Measurements from ENCODE around the gene HGFAC.

The HGFAC gene

GRCh38 chr4:3441501-3442459 is at the start of gene HGFAC:
TSS of gene HGFAC (plus strand) at chr4:3441968. CDS start at chr4:3442002, 34 bp downstream.
- Histone ChIP-seq H3K79me2 (ENCODE audit: low read length) (no peaks in the 10 kb centered on the region), H3K9me3 (ENCODE audit: insufficient read depth, low read length) (no peaks in the 10 kb centered on the region), H4K20me1 (ENCODE audit: insufficient read depth, low read length) (no peaks in the 10 kb centered on the region), H3K27ac (ENCODE audit: low read length) (no peak within 1 kb of the TSS), H3K36me3 (replicated peaks; ENCODE audit: low read depth, low read length) (no peaks in the 10 kb centered on the region), H3K27me3 (ENCODE audit: low read depth, low read length) (no peaks in the 10 kb centered on the region), H3K4me3 (ENCODE audit: low read length) (no peak within 1 kb of the TSS), H3K4me1 (ENCODE audit: low read length) (peaks cover 4% of the 10 kb centered on the region; the same call in 1 of the 2 replicates), H2AFZ (ENCODE audit: low read depth, low read length) (peak within 1 kb of the TSS; percentile 57; the same call in 1 of the 2 replicates), H3K4me2 (ENCODE audit: low read length) (no peak within 1 kb of the TSS), H3K9ac (ENCODE audit: low read length) (no peak within 1 kb of the TSS)
- TF ChIP-seq EZH2phosphoT487 (IDR thresholded peaks at IDR 0.05; ENCODE audit: low read depth) (no peak), CTCF (IDR thresholded peaks at IDR 0.05; ENCODE audit: low read depth, low read length) (no peak)

- Histone ChIP-seq H3K4me3 (ENCODE audit: low read length) (peak overlapping the region; percentile 80), H3K79me2 (ENCODE audit: low read length) (peaks cover 73% of the 10 kb centered on the region), H3K27ac (ENCODE audit: low read length) (peak overlapping the region; percentile 2; the same call in 1 of the 2 replicates), H3K27me3 (ENCODE audit: low read depth, low read length) (no peaks in the 10 kb centered on the region), H3K36me3 (replicated peaks; ENCODE audit: low read depth, low read length) (peaks cover 22% of the 10 kb centered on the region), H3K4me2 (ENCODE audit: low read length) (peak overlapping the region; percentile 97), H3K4me1 (ENCODE audit: low read length) (peaks cover 48% of the 10 kb centered on the region), H3K9me3 (ENCODE audit: insufficient read depth, low read length) (no peaks in the 10 kb centered on the region), H4K20me1 (ENCODE audit: insufficient read depth, low read length) (no peaks in the 10 kb centered on the region), H2AFZ (ENCODE audit: low read depth, low read length) (no peak overlapping the region), H3K9ac (ENCODE audit: low read length) (peak overlapping the region; percentile 91)
- TF ChIP-seq CTCF (IDR thresholded peaks at IDR 0.05; ENCODE audit: low read depth, low read length) (no peak), EZH2phosphoT487 (IDR thresholded peaks at IDR 0.05; ENCODE audit: low read depth) (no peak)
Measured at GRCh38 chr4:3392321-3392720, 49.4 kb upstream of the HGFAC start.

GRCh38 chr4:3393171-3393570 is 48.6 kb upstream of the HGFAC start:
- Histone ChIP-seq H4K20me1 (ENCODE audit: insufficient read depth, low read length) (no peaks in the 10 kb centered on the region), H2AFZ (ENCODE audit: low read depth, low read length) (no peak overlapping the region), H3K9ac (ENCODE audit: low read length) (no peak overlapping the region), H3K4me1 (ENCODE audit: low read length) (peaks cover 42% of the 10 kb centered on the region), H3K36me3 (replicated peaks; ENCODE audit: low read depth, low read length) (peaks cover 22% of the 10 kb centered on the region), H3K4me2 (ENCODE audit: low read length) (peak overlapping the region; percentile 97), H3K27me3 (ENCODE audit: low read depth, low read length) (no peaks in the 10 kb centered on the region), H3K9me3 (ENCODE audit: insufficient read depth, low read length) (no peaks in the 10 kb centered on the region), H3K4me3 (ENCODE audit: low read length) (peak overlapping the region; percentile 80; the same call in 1 of the 2 replicates), H3K79me2 (ENCODE audit: low read length) (peaks cover 76% of the 10 kb centered on the region), H3K27ac (ENCODE audit: low read length) (no peak overlapping the region)
- TF ChIP-seq EZH2phosphoT487 (IDR thresholded peaks at IDR 0.05; ENCODE audit: low read depth): no peak
- TF ChIP-seq CTCF (IDR thresholded peaks at IDR 0.05; ENCODE audit: low read depth, low read length): no peak

GRCh38 chr4:3396600-3396999 is 45.2 kb upstream of the HGFAC start:
- Histone ChIP-seq H3K27ac (ENCODE audit: low read length) (no peak overlapping the region), H3K36me3 (replicated peaks; ENCODE audit: low read depth, low read length) (peaks cover 27% of the 10 kb centered on the region), H2AFZ (ENCODE audit: low read depth, low read length) (no peak overlapping the region), H3K4me3 (ENCODE audit: low read length) (no peak overlapping the region), H3K9me3 (ENCODE audit: insufficient read depth, low read length) (no peaks in the 10 kb centered on the region), H3K4me1 (ENCODE audit: low read length) (peaks cover 26% of the 10 kb centered on the region), H3K4me2 (ENCODE audit: low read length) (no peak overlapping the region), H3K9ac (ENCODE audit: low read length) (no peak overlapping the region), H3K27me3 (ENCODE audit: low read depth, low read length) (no peaks in the 10 kb centered on the region), H3K79me2 (ENCODE audit: low read length) (peaks cover 60% of the 10 kb centered on the region), H4K20me1 (ENCODE audit: insufficient read depth, low read length) (0 out of 2 replicates have a peak, but pooled peaks cover 6% of the 10 kb centered on the region)
- TF ChIP-seq EZH2phosphoT487 (IDR thresholded peaks at IDR 0.05; ENCODE audit: low read depth) (no peak), CTCF (IDR thresholded peaks at IDR 0.05; ENCODE audit: low read depth, low read length) (no peak)
